HEK293T (cell line): ENCODE measurements around the gene LY9.

ENCODE experiments used
- BHLHE40 ChIP-seq: fragments of 450-650 bp; IDR thresholded peaks from 2 replicates; pipeline ENCODE4 v1.6.1; 2016; ENCODE audit warnings: mild to moderate bottlenecking, moderate library complexity, borderline replicate concordance
- CTBP1 ChIP-seq: fragments of 450-650 bp; IDR thresholded peaks from 2 replicates; pipeline ENCODE4 v1.6.1; 2016; ENCODE audit warnings: borderline replicate concordance
- ELF4 ChIP-seq: fragments of 450-650 bp; IDR thresholded peaks from 2 replicates; pipeline ENCODE4 v1.6.1; 2017; ENCODE audit warnings: antibody characterized with exemption
- SP1 ChIP-seq: fragments of 450-650 bp; IDR thresholded peaks from 2 replicates; pipeline ENCODE4 v1.6.1; 2017
- SUZ12 ChIP-seq: fragments of 450-650 bp; IDR thresholded peaks from 2 replicates; pipeline ENCODE4 v1.6.1; 2016; ENCODE audit warnings: mild to moderate bottlenecking

- TF ChIP-seq ELF4 (no peak), SUZ12 (no peak), CTBP1 (no peak), BHLHE40 (no peak), SP1 (no peak)
These were observed 62.1 kb downstream of the LY9 start for GRCh38 chr1:160858097-160858496.
